Upper lobe of right lung (tissue), 1 donor: Measurements from ENCODE around the gene POU2AF2. TPM values are rescaled to one million over a fixed set of nuclear protein-coding genes. Genes with fewer than 3 reads are reported as not detected.
"Not testable (repeated sequence)": the region's sequence is repeated elsewhere in the genome, so short reads cannot be mapped to it uniquely, and the experiment has no call there.

Experiments
- ATAC-seq: fragments of 200-7000 bp; cut with Tn5 transposase; one replicate; pipeline ENCODE4 v1.9.1; 2020; ENCODE audit warnings: mild to moderate bottlenecking, moderate library complexity
- DNase-seq: peaks from one replicate; pipeline ENCODE4 v3.0.0-alpha.2; 2020
- H3K27ac ChIP-seq: fragments of 200-600 bp; one replicate; pipeline ENCODE4 v1.8.0; 2022
- H3K27me3 ChIP-seq: fragments of 200-600 bp; one replicate; pipeline ENCODE4 v1.8.0; 2022; ENCODE audit warnings: mild to moderate bottlenecking
- H3K36me3 ChIP-seq: fragments of 200-600 bp; one replicate; pipeline ENCODE4 v1.8.0; 2022
- H3K4me1 ChIP-seq: fragments of 200-600 bp; one replicate; pipeline ENCODE4 v1.8.0; 2022
- H3K4me3 ChIP-seq: fragments of 200-600 bp; one replicate; pipeline ENCODE4 v1.8.0; 2022; ENCODE audit warnings: mild to moderate bottlenecking
- H3K9me3 ChIP-seq: fragments of 200-600 bp; one replicate; pipeline ENCODE4 v1.8.0; 2022
- intact Hi-C: fragments of 100-400 bp; cut with DNase I; formaldehyde crosslinking; loops from one replicate; pipeline ENCODE4 v1.11.0; 2022
- total RNA-seq: library from RNA; stranded (reverse); fragmentation: NEBNext Ultra II Directional; extraction: Animal tissue kit (Norgen Biotek cat#: 25700); gene quantifications from one replicate; pipeline ENCODE4 v1.2.1, GENCODE V29; 2021
- TF ChIP-seq, protein P1 (sequence below): fragments of 200-600 bp; IDR thresholded peaks from one replicate; pipeline ENCODE4 v1.8.0; 2022; ENCODE audit warnings: antibody characterized with exemption
- donor health status: DM: no; HTN: yes; CAD: no; lungs with severe emphysema.

POU2AF2 gene
- total RNA-seq, 1 donor from 2014 or later = not detected

DNA sequence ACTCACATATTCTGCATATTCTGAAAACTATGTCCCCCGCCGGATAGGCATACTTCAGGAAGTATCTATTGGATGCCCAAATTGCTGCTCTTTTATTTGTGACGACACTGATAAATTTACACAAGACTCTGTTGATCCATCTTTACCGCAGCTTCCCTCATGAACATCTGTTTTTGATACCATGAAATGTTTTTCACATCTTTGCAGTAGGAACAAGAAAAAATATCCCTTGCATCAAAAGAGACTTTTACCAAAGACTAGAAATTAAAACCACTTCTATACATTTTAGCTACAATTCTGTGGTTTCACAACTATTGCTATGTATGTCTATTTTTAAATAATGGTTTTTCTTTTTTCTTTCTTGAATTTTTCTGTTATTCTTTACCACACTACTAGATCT is 15.3 kb downstream of the POU2AF2 start:
- no peaks in the 10 kb centered on the region for H3K27me3 ChIP-seq
- H3K4me1 ChIP-seq = no peaks in the 10 kb centered on the region
- H3K27ac ChIP-seq = no peak overlapping the region
- H3K36me3 ChIP-seq = no peaks in the 10 kb centered on the region
- no peak overlapping the region for H3K4me3 ChIP-seq
- ATAC-seq = no peak
- TF ChIP-seq, protein P1, sequence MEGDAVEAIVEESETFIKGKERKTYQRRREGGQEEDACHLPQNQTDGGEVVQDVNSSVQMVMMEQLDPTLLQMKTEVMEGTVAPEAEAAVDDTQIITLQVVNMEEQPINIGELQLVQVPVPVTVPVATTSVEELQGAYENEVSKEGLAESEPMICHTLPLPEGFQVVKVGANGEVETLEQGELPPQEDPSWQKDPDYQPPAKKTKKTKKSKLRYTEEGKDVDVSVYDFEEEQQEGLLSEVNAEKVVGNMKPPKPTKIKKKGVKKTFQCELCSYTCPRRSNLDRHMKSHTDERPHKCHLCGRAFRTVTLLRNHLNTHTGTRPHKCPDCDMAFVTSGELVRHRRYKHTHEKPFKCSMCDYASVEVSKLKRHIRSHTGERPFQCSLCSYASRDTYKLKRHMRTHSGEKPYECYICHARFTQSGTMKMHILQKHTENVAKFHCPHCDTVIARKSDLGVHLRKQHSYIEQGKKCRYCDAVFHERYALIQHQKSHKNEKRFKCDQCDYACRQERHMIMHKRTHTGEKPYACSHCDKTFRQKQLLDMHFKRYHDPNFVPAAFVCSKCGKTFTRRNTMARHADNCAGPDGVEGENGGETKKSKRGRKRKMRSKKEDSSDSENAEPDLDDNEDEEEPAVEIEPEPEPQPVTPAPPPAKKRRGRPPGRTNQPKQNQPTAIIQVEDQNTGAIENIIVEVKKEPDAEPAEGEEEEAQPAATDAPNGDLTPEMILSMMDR = no peak
- H3K9me3 ChIP-seq = no peaks in the 10 kb centered on the region
- intact Hi-C loops = no loop called here
- DNase-seq = no peak

DNA sequence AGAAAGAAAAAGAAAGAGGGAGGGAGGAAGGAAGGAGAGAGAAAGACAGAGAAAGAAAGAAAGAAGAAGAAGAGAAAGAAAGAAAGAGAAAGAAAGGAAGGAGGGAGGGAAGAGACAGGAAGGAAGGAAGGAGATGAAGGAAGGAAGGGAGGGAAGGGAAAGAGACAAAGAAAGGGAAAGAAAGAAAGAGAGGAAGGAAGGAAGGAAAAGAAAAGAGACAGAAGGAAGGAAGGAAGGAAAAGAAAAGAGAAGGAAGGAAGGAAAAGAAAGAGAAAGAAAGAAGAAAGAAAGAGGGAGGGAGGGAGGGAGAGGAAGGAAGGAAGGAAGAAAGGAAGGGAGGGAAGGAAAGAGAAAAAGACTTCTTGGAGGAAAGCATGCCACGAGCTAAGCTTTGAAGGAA is 19.1 kb downstream of the POU2AF2 start:
- TF ChIP-seq, protein P1 = no peak
- no peaks in the 10 kb centered on the region for H3K27me3 ChIP-seq
- intact Hi-C loops = no loop called here
- no peak overlapping the region for H3K27ac ChIP-seq
- ATAC-seq = no peak
- no peak for DNase-seq
- H3K4me1 ChIP-seq = no peaks in the 10 kb centered on the region
- H3K36me3 ChIP-seq = no peaks in the 10 kb centered on the region
- no peak overlapping the region for H3K4me3 ChIP-seq
- H3K9me3 ChIP-seq = no peaks in the 10 kb centered on the region

DNA sequence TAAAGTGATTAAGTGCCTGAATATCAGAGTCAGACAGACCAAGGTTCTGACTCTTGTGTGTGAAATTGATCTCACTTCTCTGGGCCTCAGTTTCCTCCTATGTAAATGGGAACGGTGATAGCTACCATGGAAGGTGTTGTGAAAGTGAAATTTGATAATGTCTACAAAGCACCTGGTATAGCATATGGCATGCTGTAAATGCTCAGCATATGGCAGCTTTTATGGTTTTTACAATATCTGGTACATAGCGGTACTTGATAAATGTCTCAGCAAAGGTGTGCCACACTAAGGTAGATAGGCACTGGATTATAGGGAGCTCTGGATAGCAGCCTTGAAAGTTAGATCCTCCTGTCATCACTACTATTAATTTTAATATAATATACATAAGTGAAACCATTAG is 19.9 kb downstream of the POU2AF2 start:
- Histone ChIP-seq H3K27ac (no peak overlapping the region), H3K4me1 (no peaks in the 10 kb centered on the region), H3K9me3 (no peaks in the 10 kb centered on the region), H3K4me3 (no peak overlapping the region), H3K27me3 (no peaks in the 10 kb centered on the region), H3K36me3 (no peaks in the 10 kb centered on the region)
- ATAC-seq (no peak), DNase-seq (no peak)
- intact Hi-C loops = no loop called here
- TF ChIP-seq, protein P1 = no peak

DNA sequence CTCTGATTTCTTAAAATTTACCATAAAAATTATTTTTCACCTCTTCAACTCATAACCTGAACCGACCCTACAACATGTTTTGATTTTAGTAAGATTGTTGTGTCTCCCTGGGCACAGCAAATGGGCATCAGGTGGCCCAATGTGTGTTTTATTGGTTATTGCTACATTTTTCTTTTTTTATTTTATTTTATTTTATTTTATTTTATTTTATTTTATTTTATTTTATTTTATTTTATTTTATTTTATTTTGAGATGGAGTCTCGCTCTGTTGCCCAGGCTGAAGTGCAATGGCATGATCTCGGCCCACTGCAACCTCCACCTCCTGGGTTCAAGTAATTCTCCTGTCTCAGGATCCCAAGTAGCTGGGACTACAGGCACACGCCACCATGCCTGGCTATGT is 22.8 kb downstream of the POU2AF2 start:
- H3K4me1 ChIP-seq, H3K9me3 ChIP-seq, H3K27ac ChIP-seq, H3K27me3 ChIP-seq, H3K4me3 ChIP-seq, DNase-seq, ATAC-seq, H3K36me3 ChIP-seq, intact Hi-C loops: not testable (repeated sequence)

DNA sequence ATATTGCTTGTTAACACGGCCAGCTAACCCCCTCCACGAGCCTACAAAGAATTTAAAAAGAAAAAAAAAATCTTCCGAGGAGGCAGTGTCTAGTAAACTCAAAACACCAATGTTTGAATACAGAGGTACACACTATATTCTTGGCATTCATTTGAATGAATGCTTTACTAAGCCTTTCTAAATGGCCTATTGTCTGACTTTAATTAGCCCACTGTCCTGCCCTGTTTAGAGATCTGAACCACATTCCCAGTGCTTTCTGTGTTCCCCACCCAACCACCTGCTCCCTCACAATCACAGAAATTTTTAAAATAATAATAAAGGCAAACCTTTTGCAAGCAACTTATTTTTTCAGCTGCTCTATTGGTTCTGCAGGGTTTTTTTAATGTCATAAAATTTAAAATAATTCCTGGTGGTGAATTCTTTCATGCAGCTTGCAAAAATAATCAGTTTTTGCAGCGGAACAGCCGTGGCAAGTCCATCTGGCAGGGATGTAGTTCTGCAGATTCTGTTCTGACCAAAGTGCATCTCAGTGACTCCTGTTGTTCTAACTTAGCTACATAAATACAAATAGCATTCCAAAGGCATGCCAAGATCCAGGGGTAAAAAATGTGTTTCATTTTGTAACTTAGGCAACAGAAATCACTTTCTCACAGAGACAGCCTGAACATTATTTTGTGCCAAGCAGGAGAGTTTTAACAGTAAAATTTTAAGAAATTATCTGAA is 23.8 kb downstream of the POU2AF2 start:
- no peak for ATAC-seq
- Histone ChIP-seq H3K27ac (no peak overlapping the region), H3K27me3 (no peaks in the 10 kb centered on the region), H3K4me1 (no peaks in the 10 kb centered on the region), H3K36me3 (no peaks in the 10 kb centered on the region), H3K4me3 (no peak overlapping the region), H3K9me3 (no peaks in the 10 kb centered on the region)
- intact Hi-C loops = no loop called here
- DNase-seq = no peak
- TF ChIP-seq, protein P1 = no peak

DNA sequence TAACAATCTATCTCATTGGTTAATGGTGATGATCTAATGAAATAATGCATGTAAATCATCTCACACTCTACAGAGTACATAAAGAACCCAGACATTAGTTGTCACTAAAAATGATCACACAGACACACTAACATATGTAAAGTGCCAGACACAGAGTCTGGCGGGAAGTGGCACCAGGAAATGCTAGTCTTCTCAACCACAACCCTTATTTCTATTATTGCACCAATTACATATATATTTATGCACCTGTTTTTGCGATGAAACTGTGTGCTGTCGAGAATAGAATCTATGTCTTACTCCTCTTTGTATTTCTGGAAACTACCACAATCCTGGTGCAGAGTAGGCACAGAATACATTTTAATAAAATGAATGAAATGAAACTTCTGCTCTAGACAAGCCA is 26.9 kb downstream of the POU2AF2 start:
- intact Hi-C loops = no loop called here
- Histone ChIP-seq H3K4me1 (no peaks in the 10 kb centered on the region), H3K27ac (no peak overlapping the region), H3K27me3 (peaks cover 2% of the 10 kb centered on the region), H3K36me3 (no peaks in the 10 kb centered on the region), H3K9me3 (no peaks in the 10 kb centered on the region), H3K4me3 (no peak overlapping the region)
- no peak for ATAC-seq
- DNase-seq = no peak
- TF ChIP-seq, protein P1 = no peak
